ENCODE measurements around the gene FAM13A. TPM values are rescaled to one million over a fixed set of nuclear protein-coding genes. Genes with fewer than 3 reads are reported as not detected.
A peak's percentile ranks its signal among the peaks of the same experiment; 100 is the strongest.

FAM13A gene
- total RNA-seq, 1 donor from 2014 or later: 32.2 TPM

GRCh38 chr4:88744609-88745008, 312.4 kb downstream of the FAM13A start:
- DNase-seq (ENCODE audit: extremely low spot score in 2 of 2): no peak
- no peaks in the 10 kb centered on the region for H3K4me1 ChIP-seq
- H3K27me3 ChIP-seq: no peaks in the 10 kb centered on the region
- no peak overlapping the region for H3K4me3 ChIP-seq
- no peak for TF ChIP-seq POLR2A (IDR thresholded peaks at IDR 0.05)
- TF ChIP-seq POLR2AphosphoS5 (IDR thresholded peaks at IDR 0.05; ENCODE audit: insufficient read depth in 1 of 2, low read depth in 1 of 2): no peak
- no peak for TF ChIP-seq CTCF (IDR thresholded peaks at IDR 0.05)
- intact Hi-C loops (cut with DNase I): no loop called here
- H3K9me3 ChIP-seq: no peaks in the 10 kb centered on the region
- H3K27ac ChIP-seq: no peak overlapping the region
- peaks cover 0 to 37% of the 10 kb centered on the region in 2 donors for H3K36me3 ChIP-seq

GRCh38 chr4:88743696-88744095, 313.3 kb downstream of the FAM13A start:
- Histone ChIP-seq H3K4me3 (no peak overlapping the region), H3K27ac (no peak overlapping the region), H3K9me3 (no peaks in the 10 kb centered on the region), H3K4me1 (peaks cover 2% of the 10 kb centered on the region), H3K27me3 (no peaks in the 10 kb centered on the region), H3K36me3 (peaks cover 0 to 31% of the 10 kb centered on the region in 2 donors)
- intact Hi-C loops (cut with DNase I): no loop called here
- TF ChIP-seq CTCF (IDR thresholded peaks at IDR 0.05): no peak
- DNase-seq (ENCODE audit: extremely low spot score in 2 of 2): no peak

GRCh38 chr4:88742561-88742960, 314.4 kb downstream of the FAM13A start:
- TF ChIP-seq CTCF (IDR thresholded peaks at IDR 0.05) (no peak), POLR2A (IDR thresholded peaks at IDR 0.05) (no peak), POLR2AphosphoS5 (IDR thresholded peaks at IDR 0.05; ENCODE audit: insufficient read depth in 1 of 2, low read depth in 1 of 2) (no peak)
- peaks cover 13% of the 10 kb centered on the region for H3K4me1 ChIP-seq
- H3K27ac ChIP-seq: no peak overlapping the region
- no peaks in the 10 kb centered on the region for H3K9me3 ChIP-seq
- H3K36me3 ChIP-seq: peaks cover 0 to 24% of the 10 kb centered on the region in 2 donors
- no peak for DNase-seq (ENCODE audit: extremely low spot score in 2 of 2)
- no peak overlapping the region for H3K4me3 ChIP-seq
- no peaks in the 10 kb centered on the region for H3K27me3 ChIP-seq
- intact Hi-C loops (cut with DNase I): no loop called here

GRCh38 chr4:88738180-88738579, 318.8 kb downstream of the FAM13A start:
- intact Hi-C loops (cut with DNase I): loop anchor here (2.0 kb wide), 1 partner anchor 49 kb away; no protein-coding TSS in a partner anchor
- no peak for TF ChIP-seq POLR2A (IDR thresholded peaks at IDR 0.05)
- no peak for TF ChIP-seq CTCF (IDR thresholded peaks at IDR 0.05)
- no peak for TF ChIP-seq POLR2AphosphoS5 (IDR thresholded peaks at IDR 0.05; ENCODE audit: insufficient read depth in 1 of 2, low read depth in 1 of 2)

DNA sequence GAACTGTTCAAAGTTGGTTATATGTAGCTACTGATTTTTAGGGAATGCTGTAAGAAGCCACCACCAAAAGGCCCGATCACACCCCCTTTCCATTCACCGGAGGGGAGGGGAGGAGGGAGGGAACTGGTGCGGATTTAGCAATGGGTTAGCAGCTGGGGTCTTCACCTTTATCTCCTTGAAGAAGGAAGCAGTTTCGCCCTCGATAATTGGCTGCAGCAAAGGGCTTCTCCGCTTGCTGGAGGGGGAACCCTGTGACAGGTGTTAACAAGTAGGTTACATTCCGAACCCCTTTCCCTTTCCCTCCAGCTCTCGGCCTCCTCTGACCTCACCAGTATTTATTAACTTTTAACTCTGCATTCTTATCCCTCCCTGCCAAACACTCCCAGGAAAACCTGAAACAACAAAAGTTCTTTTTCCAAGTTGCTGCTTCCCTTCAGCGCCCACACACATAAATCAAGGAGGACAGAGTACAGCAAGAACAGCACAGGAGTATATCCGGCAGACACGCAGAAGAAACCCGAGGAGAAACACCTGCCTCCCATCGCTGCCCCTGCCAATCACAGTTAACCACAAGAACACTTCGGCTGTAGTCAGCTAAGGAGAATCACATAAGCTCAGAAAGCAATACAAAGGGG, 319.6 kb downstream of the FAM13A start:
- intact Hi-C loops (cut with DNase I): no loop called here
- Histone ChIP-seq H3K4me1 (peaks cover 22% of the 10 kb centered on the region), H3K4me3 (no peak overlapping the region), H3K27ac (peak overlapping the region; percentile 22), H3K36me3 (peaks cover 0 to 6% of the 10 kb centered on the region in 2 donors), H3K9me3 (no peaks in the 10 kb centered on the region), H3K27me3 (no peaks in the 10 kb centered on the region)
- TF ChIP-seq POLR2AphosphoS5 (IDR thresholded peaks at IDR 0.05; ENCODE audit: insufficient read depth in 1 of 2, low read depth in 1 of 2) (no peak), CTCF (IDR thresholded peaks at IDR 0.05) (no peak), POLR2A (IDR thresholded peaks at IDR 0.05) (no peak)
- DNase-seq (ENCODE audit: extremely low spot score in 2 of 2): no peak

More at GRCh38 chr4:88738180-88738579, 318.8 kb downstream of the FAM13A start:
- Histone ChIP-seq H3K9me3 (no peaks in the 10 kb centered on the region), H3K36me3 (peaks cover 0 to 6% of the 10 kb centered on the region in 2 donors), H3K27me3 (no peaks in the 10 kb centered on the region), H3K27ac (no peak overlapping the region), H3K4me1 (peaks cover 22% of the 10 kb centered on the region), H3K4me3 (no peak overlapping the region)
- no peak for DNase-seq (ENCODE audit: extremely low spot score in 2 of 2)

All from vagina (tissue), 2 donors.